WTC11 (cell line): ENCODE results near the gene TMEM97. TPM values are rescaled to one million over a fixed set of nuclear protein-coding genes. Genes with fewer than 3 reads are reported as not detected.

Source experiments
- ATAC-seq: fragments of 200-7000 bp; cut with Tn5 transposase; 2 replicates; pipeline ENCODE4 v1.10.0; 2021; ENCODE audit warnings: mild to moderate bottlenecking, moderate library complexity
- CTCF ChIA-PET: fragments of 300-600 bp; sonication (Branson Sonifier 250); formaldehyde crosslinking; loops from one replicate; lab custom pipeline; 2021; ENCODE audit warnings: antibody characterized with exemption; lab: Charles Lee
- POLR2A ChIA-PET: fragments of 350-600 bp; sonication (Branson Sonifier 250); formaldehyde crosslinking; loops from one replicate; lab custom pipeline; 2021; ENCODE audit warnings: antibody characterized with exemption; lab: Charles Lee
- DNase-seq: peaks from one replicate; pipeline ENCODE4 v3.0.0; 2021; ENCODE audit warnings: low spot score
- H3K27ac Mint-ChIP-seq: 2 replicates; pipeline ENCODE4 v1.8.0; 2021; ENCODE audit warnings: mixed read lengths
- H3K27me3 Mint-ChIP-seq: 2 replicates; pipeline ENCODE4 v1.8.0; 2021; ENCODE audit warnings: low read depth, mild to moderate bottlenecking, moderate library complexity, mixed read lengths
- H3K36me3 Mint-ChIP-seq: 2 replicates; pipeline ENCODE4 v1.8.0; 2021; ENCODE audit warnings: mixed read lengths
- H3K4me1 Mint-ChIP-seq: 2 replicates; pipeline ENCODE4 v1.8.0; 2022; ENCODE audit warnings: mixed read lengths
- H3K4me3 Mint-ChIP-seq: 2 replicates; pipeline ENCODE4 v1.8.0; 2021; ENCODE audit warnings: mild to moderate bottlenecking, moderate library complexity, mixed read lengths
- H3K9me3 Mint-ChIP-seq: 2 replicates; pipeline ENCODE4 v1.8.0; 2021; ENCODE audit warnings: mixed read lengths
- ELF4 ChIP-seq: sonication (generic); formaldehyde crosslinking; IDR thresholded peaks from 2 replicates; pipeline ENCODE4 v1.8.1; 2022; ENCODE audit warnings: low read depth, mild to moderate bottlenecking, moderate library complexity, missing genetic modification reagents
- ESRRA ChIP-seq: sonication (generic); formaldehyde crosslinking; IDR thresholded peaks from 2 replicates; pipeline ENCODE4 v1.8.1; 2022; ENCODE audit warnings: mild to moderate bottlenecking, missing genetic modification reagents, borderline replicate concordance
- NFATC4 ChIP-seq: fragments of 250-450 bp; sonication (Bioruptor Pico); IDR thresholded peaks from 2 replicates; pipeline ENCODE4 v1.9.0; 2021; ENCODE audit warnings: mild to moderate bottlenecking
- RORB ChIP-seq: fragments of 250-450 bp; sonication (Bioruptor Pico); IDR thresholded peaks from 2 replicates; pipeline ENCODE4 v1.9.0; 2021; ENCODE audit warnings: mild to moderate bottlenecking
- TEAD4 ChIP-seq: sonication (generic); formaldehyde crosslinking; IDR thresholded peaks from 2 replicates; pipeline ENCODE4 v1.8.0; 2022; ENCODE audit warnings: mild to moderate bottlenecking, missing genetic modification reagents
- total RNA-seq: library from RNA; stranded (reverse); gene quantifications from 3 replicates; pipeline ENCODE4 v1.2.3, GENCODE V29; 2021
- TF ChIP-seq, protein P1 (sequence below): sonication (generic); formaldehyde crosslinking; IDR thresholded peaks from 2 replicates; pipeline ENCODE4 v1.8.1; 2022; ENCODE audit warnings: low read depth, mild to moderate bottlenecking, moderate library complexity, missing genetic modification reagents, borderline replicate concordance
- TF ChIP-seq, protein P2 (sequence below): fragments of 250-450 bp; sonication (Bioruptor Pico); IDR thresholded peaks from 2 replicates; pipeline ENCODE4 v2.1.2; 2022; ENCODE audit warnings: mild to moderate bottlenecking, moderate library complexity
- TF ChIP-seq, protein P3 (sequence below): sonication (generic); formaldehyde crosslinking; IDR thresholded peaks from 2 replicates; pipeline ENCODE4 v1.8.1; 2022; ENCODE audit warnings: low read depth, missing genetic modification reagents, borderline replicate concordance
- TF ChIP-seq, protein P4 (sequence below): sonication (generic); formaldehyde crosslinking; IDR thresholded peaks from 2 replicates; pipeline ENCODE4 v1.8.0; 2022; ENCODE audit warnings: mild to moderate bottlenecking, missing genetic modification reagents
- TF ChIP-seq, protein P5 (sequence below): fragments of 250-450 bp; sonication (Bioruptor Pico); IDR thresholded peaks from 2 replicates; pipeline ENCODE4 v1.8.0; 2021; ENCODE audit warnings: mild to moderate bottlenecking
- TF ChIP-seq, protein P6 (sequence below): sonication (generic); formaldehyde crosslinking; IDR thresholded peaks from 2 replicates; pipeline ENCODE4 v1.8.0; 2022; ENCODE audit warnings: missing genetic modification reagents

TMEM97 gene
- total RNA-seq, 1 experiment from 2014 or later = 68.0 TPM

DNA sequence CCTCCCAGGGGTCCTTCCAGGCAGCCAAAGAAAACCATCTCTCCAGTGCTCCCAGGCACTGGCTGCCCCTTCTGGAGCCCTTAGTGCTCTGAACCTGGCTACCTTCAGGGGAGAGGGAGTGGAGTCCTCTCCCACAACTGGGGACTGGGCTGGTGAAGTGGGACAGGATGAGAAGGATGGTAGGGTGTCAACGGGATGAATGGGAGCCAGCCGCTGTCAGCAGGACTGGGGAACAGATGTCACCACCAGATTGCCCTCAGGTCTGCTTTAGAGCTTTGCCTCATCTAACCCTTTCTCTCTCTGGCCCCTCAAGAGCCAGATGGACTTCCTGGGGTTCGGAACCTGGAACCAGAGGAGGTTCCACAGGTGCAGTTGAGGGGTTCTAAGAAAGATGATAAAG lies 46.5 kb downstream of the TMEM97 start (continued):
- TF ChIP-seq, protein P1, sequence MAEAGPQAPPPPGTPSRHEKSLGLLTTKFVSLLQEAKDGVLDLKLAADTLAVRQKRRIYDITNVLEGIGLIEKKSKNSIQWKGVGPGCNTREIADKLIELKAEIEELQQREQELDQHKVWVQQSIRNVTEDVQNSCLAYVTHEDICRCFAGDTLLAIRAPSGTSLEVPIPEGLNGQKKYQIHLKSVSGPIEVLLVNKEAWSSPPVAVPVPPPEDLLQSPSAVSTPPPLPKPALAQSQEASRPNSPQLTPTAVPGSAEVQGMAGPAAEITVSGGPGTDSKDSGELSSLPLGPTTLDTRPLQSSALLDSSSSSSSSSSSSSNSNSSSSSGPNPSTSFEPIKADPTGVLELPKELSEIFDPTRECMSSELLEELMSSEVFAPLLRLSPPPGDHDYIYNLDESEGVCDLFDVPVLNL (CRISPR knock-in tag) = no peak
- no peak for TF ChIP-seq ESRRA (CRISPR knock-in tag)
- TF ChIP-seq RORB (CRISPR knock-in tag) = no peak

DNA sequence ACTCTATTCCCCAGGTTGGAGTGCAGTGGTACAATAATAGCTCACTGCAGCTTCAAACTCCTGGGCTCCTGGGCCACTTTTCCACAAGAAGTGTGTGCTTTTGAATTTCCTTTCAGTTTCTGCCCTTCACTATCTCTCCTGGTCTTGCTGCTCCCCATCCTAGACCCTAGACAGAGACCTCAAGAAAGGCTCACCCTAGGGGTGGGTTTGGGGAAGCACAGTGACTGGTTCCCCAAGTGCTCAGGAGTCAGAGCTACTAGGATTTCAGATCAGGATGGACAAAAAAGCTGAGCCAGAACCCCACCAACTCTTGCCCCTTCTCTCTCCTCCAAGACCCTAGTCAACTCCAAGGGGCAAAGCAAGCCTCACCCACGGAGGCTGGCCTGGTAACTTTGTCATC lies 47.6 kb downstream of the TMEM97 start:
- DNase-seq (no peak), ATAC-seq (no peak)
- H3K36me3 Mint-ChIP-seq = 0 out of 2 replicates have a peak, but pooled peaks cover 3% of the 10 kb centered on the region
- H3K27ac Mint-ChIP-seq = no peak overlapping the region
- peaks cover 5% of the 10 kb centered on the region; the same call in 1 of the 2 replicates for H3K27me3 Mint-ChIP-seq
- TF ChIP-seq, protein P2, sequence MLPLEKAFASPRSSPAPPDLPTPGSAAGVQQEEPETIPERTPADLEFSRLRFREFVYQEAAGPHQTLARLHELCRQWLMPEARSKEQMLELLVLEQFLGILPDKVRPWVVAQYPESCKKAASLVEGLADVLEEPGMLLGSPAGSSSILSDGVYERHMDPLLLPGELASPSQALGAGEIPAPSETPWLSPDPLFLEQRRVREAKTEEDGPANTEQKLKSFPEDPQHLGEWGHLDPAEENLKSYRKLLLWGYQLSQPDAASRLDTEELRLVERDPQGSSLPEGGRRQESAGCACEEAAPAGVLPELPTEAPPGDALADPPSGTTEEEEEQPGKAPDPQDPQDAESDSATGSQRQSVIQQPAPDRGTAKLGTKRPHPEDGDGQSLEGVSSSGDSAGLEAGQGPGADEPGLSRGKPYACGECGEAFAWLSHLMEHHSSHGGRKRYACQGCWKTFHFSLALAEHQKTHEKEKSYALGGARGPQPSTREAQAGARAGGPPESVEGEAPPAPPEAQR = no peak
- no peak for TF ChIP-seq ELF4
- no peaks in the 10 kb centered on the region for H3K9me3 Mint-ChIP-seq
- ChIA-PET CTCF (interaction anchor here (0.6 to 2.5 kb wide), 9 partner anchors 9 to 133 kb away, joined by 3 to 16 read pairs (median 4); partner anchors contain the start of gene POLDIP2), POLR2A (interaction anchor here (1.3 kb wide), 1 partner anchor 9 kb away, joined by 12 read pairs; the partner anchor contains the start of gene POLDIP2)
- H3K4me3 Mint-ChIP-seq = no peak overlapping the region
- peaks cover 15% of the 10 kb centered on the region for H3K4me1 Mint-ChIP-seq

DNA sequence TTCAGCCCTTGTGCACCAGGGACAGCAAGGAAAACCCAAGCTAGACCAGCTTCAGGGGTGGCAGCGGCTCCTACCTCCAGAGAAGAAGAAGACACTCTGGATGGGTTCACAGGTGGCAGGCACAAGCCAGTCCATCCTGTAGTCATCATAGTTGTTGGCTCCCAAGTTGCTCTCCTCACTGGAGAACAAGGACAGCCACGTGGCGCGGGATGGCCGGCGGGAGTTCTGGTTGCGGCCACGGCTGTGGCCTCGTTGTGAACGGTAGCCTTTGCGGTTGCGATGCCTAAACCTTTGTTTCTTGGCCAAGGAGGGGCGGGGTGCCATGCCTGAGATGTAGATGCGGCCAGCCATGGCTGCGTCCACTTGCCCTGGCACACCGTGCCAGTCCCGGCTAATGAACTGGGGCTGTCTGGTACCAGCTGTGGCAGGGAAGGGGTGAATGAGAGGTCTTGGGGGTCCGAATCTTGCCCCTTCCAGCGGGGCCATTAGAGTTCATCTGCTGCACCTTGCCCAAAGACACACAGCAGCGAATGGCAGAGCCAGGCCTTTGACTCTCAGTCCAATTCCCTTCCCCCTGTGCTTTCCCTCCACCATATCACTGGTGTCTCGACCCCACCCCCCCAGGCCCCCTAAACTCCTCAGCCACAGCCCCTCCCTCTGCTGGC lies 48.8 kb downstream of the TMEM97 start:
- ATAC-seq = no peak
- H3K27me3 Mint-ChIP-seq = peaks cover 14% of the 10 kb centered on the region
- H3K9me3 Mint-ChIP-seq = no peaks in the 10 kb centered on the region
- ChIA-PET CTCF (interaction anchor here (1.1 to 2.5 kb wide), 3 partner anchors 10 to 132 kb away, joined by 3 to 16 read pairs (median 9); partner anchors contain the start of gene POLDIP2), POLR2A (interaction anchor here (1.3 kb wide), 1 partner anchor 10 kb away, joined by 12 read pairs; the partner anchor contains the start of gene POLDIP2)
- H3K4me1 Mint-ChIP-seq = peaks cover 16% of the 10 kb centered on the region
- H3K36me3 Mint-ChIP-seq = no peaks in the 10 kb centered on the region
- H3K27ac Mint-ChIP-seq = no peak overlapping the region
- TF ChIP-seq, protein P3, sequence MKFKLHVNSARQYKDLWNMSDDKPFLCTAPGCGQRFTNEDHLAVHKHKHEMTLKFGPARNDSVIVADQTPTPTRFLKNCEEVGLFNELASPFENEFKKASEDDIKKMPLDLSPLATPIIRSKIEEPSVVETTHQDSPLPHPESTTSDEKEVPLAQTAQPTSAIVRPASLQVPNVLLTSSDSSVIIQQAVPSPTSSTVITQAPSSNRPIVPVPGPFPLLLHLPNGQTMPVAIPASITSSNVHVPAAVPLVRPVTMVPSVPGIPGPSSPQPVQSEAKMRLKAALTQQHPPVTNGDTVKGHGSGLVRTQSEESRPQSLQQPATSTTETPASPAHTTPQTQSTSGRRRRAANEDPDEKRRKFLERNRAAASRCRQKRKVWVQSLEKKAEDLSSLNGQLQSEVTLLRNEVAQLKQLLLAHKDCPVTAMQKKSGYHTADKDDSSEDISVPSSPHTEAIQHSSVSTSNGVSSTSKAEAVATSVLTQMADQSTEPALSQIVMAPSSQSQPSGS (CRISPR knock-in tag) = no peak
- TF ChIP-seq NFATC4 (CRISPR knock-in tag) (no peak), TEAD4 (CRISPR knock-in tag) (no peak)
- TF ChIP-seq, protein P4, sequence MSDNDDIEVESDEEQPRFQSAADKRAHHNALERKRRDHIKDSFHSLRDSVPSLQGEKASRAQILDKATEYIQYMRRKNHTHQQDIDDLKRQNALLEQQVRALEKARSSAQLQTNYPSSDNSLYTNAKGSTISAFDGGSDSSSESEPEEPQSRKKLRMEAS = no peak
- TF ChIP-seq, protein P5, sequence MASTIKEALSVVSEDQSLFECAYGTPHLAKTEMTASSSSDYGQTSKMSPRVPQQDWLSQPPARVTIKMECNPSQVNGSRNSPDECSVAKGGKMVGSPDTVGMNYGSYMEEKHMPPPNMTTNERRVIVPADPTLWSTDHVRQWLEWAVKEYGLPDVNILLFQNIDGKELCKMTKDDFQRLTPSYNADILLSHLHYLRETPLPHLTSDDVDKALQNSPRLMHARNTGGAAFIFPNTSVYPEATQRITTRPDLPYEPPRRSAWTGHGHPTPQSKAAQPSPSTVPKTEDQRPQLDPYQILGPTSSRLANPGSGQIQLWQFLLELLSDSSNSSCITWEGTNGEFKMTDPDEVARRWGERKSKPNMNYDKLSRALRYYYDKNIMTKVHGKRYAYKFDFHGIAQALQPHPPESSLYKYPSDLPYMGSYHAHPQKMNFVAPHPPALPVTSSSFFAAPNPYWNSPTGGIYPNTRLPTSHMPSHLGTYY (CRISPR knock-in tag) = no peak
- TF ChIP-seq, protein P6, sequence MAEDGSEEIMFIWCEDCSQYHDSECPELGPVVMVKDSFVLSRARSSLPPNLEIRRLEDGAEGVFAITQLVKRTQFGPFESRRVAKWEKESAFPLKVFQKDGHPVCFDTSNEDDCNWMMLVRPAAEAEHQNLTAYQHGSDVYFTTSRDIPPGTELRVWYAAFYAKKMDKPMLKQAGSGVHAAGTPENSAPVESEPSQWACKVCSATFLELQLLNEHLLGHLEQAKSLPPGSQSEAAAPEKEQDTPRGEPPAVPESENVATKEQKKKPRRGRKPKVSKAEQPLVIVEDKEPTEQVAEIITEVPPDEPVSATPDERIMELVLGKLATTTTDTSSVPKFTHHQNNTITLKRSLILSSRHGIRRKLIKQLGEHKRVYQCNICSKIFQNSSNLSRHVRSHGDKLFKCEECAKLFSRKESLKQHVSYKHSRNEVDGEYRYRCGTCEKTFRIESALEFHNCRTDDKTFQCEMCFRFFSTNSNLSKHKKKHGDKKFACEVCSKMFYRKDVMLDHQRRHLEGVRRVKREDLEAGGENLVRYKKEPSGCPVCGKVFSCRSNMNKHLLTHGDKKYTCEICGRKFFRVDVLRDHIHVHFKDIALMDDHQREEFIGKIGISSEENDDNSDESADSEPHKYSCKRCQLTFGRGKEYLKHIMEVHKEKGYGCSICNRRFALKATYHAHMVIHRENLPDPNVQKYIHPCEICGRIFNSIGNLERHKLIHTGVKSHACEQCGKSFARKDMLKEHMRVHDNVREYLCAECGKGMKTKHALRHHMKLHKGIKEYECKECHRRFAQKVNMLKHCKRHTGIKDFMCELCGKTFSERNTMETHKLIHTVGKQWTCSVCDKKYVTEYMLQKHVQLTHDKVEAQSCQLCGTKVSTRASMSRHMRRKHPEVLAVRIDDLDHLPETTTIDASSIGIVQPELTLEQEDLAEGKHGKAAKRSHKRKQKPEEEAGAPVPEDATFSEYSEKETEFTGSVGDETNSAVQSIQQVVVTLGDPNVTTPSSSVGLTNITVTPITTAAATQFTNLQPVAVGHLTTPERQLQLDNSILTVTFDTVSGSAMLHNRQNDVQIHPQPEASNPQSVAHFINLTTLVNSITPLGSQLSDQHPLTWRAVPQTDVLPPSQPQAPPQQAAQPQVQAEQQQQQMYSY (CRISPR knock-in tag) = no peak
- DNase-seq = no peak
- no peak overlapping the region for H3K4me3 Mint-ChIP-seq
